Esophagus squamous epithelium (tissue), 4 donors: ENCODE measurements around the gene GNA14.

Experiments used
- POLR2A ChIP-seq, 4 donors: fragments of 450-650 bp; IDR thresholded peaks; one replicate each; pipeline ENCODE4 v1.6.1; 2017; ENCODE audit warnings: antibody characterized with exemption in 4 of 4, mild to moderate bottlenecking in 4 of 4, moderate library complexity in 3 of 4
- TF ChIP-seq, protein P1 (sequence below), 6 experiments: fragments of 450-650 bp in 4 of 6; fragments of 200-600 bp in 2 of 6; sonication (generic) in 2 of 6; IDR thresholded peaks; one replicate each; pipeline ENCODE4 v1.5.1; 2016 to 2019; ENCODE audit warnings: antibody characterized with exemption in 6 of 6, mild to moderate bottlenecking in 4 of 6, moderate library complexity in 4 of 6

DNA sequence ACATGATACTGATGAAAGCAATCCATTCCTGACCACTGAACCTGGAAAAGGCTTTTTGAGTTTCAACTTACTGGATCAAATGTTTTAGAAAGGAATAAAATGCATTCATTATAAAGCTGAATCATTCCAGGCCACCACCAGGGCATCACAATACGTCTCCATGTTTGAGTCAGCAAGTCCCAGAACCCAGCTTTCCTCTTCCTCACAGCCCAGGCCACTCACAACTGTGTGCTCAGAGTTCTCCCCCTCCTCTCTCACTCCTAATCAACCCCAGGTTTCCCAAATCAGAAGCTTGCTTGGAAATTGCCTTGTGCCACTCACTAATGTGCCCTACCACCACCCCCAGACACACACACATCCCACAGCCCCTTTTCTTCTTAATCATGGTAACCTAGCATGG is 91.7 kb downstream of the GNA14 start:
- TF ChIP-seq, protein P1, sequence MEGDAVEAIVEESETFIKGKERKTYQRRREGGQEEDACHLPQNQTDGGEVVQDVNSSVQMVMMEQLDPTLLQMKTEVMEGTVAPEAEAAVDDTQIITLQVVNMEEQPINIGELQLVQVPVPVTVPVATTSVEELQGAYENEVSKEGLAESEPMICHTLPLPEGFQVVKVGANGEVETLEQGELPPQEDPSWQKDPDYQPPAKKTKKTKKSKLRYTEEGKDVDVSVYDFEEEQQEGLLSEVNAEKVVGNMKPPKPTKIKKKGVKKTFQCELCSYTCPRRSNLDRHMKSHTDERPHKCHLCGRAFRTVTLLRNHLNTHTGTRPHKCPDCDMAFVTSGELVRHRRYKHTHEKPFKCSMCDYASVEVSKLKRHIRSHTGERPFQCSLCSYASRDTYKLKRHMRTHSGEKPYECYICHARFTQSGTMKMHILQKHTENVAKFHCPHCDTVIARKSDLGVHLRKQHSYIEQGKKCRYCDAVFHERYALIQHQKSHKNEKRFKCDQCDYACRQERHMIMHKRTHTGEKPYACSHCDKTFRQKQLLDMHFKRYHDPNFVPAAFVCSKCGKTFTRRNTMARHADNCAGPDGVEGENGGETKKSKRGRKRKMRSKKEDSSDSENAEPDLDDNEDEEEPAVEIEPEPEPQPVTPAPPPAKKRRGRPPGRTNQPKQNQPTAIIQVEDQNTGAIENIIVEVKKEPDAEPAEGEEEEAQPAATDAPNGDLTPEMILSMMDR (IDR thresholded peaks at IDR 0.05): no peak
- TF ChIP-seq POLR2A (IDR thresholded peaks at IDR 0.05): no peak
